Measurements from ENCODE around the gene PYROXD2.
A peak's percentile ranks its signal among the peaks of the same experiment; 100 is the strongest.

PYROXD2 gene

DNA sequence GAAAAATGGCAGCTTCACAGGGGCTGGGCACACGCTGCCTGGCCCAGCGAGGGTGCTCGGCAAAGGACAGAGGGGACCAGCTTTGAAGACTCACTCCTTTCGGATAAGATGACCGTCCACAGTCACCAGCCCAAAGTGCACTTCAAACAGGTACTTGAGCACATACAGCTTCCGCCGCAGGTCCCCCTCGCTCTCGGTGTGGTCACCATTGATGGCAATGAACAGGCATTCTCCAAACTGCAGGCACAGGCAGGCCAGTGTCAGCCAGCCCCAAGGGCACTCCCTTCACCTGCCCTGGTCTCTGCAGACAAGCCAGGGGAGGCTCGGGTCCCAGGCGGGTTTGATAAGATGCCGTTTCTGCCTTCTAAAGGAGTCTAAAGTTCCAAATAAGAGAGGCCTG lies 20.2 kb upstream of the PYROXD2 start:
- DNase-seq (ENCODE audit: low read depth in 1 of 2, low spot score in 1 of 2): no peak

DNA sequence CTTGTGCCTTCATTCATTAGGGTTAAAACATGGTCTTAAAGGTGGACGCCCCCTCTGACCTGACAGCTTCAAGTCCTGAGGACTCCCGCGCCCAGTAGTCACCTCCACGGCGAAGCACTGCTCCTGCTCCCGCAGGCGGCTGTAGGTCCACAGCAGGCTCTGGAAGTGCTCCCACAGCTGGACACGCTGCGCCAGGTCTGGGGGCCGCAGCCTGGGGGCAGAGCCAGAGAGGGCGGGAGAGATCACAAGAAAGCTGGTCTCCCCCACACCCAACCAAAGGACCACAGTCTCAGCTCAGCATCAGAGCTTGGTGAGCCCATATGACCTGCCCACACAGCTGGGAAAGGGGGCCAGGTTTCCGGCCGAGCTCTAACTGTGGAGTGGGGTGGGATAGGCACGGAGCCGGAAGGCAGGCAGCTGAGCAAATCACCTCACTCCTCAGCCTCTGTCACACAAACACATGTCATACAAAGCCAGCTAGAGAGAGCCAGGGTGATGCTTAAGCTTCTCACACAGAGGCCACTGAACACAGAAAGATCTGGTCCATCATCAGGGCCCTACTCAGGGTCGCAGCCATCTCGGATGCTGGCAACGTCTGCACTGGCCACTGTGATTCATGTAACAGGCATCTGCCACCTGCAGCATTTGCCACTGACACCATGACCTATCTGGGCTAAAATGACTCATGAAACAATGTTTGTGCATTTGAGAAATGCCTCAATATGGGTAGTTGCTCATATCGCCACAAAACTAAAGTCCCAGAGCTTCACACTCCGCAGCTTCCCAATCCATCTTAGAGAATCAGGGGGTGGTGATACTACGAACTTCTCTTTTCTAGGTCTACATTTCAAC lies 19.1 kb upstream of the PYROXD2 start:
- no peak for DNase-seq (ENCODE audit: low read depth in 1 of 2, low spot score in 1 of 2)

DNA sequence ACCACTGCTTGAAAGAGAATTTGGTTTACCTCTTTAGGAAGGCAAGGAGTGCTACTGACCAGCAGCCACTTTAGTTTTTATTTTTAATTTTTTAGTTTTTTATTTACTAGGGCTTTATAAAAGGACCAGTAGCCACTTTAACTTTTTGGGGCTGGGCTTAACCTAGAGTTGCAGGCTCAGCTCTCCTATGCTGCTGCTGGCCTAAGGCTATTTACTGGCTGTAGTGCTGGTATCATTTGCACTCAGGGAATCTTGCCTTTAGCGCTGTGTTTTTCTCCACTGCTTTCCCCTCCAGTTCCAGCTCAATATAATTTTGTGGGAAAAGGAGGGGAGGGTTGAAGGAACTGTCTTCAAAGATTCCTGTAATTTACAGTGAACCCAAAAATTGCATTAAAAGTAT lies 18.4 kb upstream of the PYROXD2 start:
- no peak for DNase-seq (ENCODE audit: low read depth in 1 of 2, low spot score in 1 of 2)

DNA sequence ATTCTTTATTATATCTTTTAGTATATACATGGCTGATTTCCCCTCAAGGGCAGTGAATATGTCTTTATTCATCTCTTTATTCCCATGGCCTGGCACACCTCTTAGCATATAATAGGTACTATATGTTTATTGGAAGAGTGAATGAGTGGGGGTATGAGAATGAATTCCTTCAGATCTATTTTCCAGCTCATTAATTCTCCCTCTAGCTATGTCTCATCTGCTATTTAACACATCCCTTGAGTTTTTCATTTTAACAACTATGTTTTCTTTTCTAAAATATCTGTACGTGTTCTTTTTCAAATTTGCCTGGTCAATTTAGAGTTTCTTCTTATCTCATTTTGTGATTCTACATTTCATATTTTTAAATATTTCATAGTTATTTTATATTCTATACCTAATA lies 17.3 kb upstream of the PYROXD2 start:
- DNase-seq (ENCODE audit: low read depth in 1 of 2, low spot score in 1 of 2): no peak

DNA sequence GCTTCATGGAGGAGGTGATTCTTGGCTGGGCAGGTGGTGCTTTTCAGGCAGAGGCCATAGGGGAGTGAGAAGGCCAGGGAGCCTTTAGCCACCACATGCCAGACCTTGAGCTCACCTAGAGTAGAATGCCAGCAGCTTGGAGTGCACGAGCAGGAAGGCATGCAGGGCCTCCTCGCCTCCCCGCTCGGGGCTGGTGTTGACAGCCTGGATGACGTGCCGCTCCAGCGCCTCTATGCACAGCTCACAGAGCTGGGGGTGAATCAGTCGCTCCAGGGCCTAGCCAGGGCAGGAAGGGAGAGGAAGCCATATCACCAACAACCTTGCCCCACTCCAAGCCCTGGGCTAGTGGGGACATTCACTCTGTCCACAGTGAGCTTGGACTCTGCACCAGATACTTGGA lies 16.0 kb upstream of the PYROXD2 start:
- no peak for DNase-seq (ENCODE audit: low read depth in 1 of 2, low spot score in 1 of 2)

DNA sequence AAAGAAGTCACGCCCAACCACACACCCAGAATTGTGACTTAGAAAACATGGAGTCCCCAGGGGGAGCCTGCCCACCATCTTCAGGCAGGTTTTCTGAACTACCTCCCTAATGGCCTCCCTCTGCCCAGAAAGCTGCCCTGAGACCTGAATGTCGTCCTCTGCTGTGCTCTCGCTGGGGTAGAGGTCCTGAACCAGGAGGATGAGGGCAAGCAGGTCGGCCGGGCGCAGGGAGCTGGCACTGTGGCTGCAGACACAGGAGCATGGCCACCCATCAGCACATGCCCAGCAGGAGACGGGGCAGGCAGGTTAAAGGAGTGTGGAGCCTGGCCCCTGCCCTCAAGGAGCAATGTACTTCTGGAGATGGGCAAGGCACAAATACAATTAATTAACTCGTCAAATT lies 15.4 kb upstream of the PYROXD2 start:
- no peak for DNase-seq (ENCODE audit: low read depth in 1 of 2, low spot score in 1 of 2)

DNA sequence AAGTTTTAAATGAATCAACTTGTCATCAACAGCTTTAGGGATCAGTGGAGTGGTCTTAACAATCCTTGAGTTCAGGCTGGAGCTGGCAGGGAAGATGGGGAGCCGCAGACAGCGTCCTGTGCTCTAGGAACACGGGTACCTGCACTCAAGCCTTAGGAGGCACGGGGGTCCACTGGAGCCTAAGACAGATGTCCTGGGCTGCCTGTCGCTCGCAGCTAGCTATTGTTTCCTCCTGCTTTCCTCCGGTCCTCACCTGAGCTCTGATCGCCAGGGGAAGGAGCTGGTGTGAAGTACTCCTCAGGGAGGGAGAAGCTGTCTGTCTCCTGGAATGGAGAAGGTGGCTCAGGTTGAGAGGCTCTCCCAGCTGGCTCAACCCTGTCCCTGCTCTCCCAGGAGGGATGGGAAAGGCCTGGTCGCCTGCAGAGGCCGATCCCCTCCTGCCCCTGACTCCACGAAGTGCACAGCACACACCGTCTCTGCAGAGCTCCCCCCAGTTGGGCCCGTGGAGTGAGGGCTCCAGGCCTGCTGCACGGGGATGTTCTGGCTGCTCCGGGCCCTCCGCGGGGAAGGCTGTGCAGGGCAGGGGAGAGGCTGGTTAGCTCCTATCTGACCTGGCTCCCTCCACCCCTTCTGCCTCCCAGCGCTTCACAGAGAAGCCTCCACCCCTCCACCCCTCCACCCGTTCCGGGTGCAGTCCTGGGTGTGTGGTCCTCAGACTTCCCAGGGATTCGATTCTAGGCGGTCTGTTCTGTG lies 14.5 kb upstream of the PYROXD2 start:
- no peak for DNase-seq (ENCODE audit: low read depth in 1 of 2, low spot score in 1 of 2)

DNA sequence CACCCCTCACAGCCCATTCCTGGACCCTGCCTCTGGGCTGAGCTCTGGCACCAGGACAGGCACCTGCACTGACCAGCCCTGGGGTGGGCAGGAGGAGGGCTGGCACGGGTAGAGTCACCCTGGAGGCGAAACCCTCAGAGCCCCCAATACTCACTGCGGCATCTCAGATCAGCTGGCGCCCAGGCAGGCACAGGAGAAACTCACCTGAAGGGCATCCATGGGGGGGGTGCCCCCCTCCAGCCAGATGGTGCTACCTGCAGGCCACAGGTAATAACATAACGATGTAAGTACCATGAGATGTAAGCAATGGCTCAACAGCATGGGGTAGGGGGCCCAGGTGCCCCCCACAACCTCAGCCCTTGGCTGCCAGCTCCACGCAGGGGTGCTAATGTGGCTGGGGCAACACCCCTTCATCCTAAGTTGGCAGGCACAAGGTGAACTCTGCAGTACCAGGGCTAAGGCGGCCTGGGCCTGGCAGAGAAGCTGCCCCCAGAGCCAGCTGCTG lies 12.1 kb upstream of the PYROXD2 start:
- DNase-seq (ENCODE audit: low read depth in 1 of 2, low spot score in 1 of 2): no peak

DNA sequence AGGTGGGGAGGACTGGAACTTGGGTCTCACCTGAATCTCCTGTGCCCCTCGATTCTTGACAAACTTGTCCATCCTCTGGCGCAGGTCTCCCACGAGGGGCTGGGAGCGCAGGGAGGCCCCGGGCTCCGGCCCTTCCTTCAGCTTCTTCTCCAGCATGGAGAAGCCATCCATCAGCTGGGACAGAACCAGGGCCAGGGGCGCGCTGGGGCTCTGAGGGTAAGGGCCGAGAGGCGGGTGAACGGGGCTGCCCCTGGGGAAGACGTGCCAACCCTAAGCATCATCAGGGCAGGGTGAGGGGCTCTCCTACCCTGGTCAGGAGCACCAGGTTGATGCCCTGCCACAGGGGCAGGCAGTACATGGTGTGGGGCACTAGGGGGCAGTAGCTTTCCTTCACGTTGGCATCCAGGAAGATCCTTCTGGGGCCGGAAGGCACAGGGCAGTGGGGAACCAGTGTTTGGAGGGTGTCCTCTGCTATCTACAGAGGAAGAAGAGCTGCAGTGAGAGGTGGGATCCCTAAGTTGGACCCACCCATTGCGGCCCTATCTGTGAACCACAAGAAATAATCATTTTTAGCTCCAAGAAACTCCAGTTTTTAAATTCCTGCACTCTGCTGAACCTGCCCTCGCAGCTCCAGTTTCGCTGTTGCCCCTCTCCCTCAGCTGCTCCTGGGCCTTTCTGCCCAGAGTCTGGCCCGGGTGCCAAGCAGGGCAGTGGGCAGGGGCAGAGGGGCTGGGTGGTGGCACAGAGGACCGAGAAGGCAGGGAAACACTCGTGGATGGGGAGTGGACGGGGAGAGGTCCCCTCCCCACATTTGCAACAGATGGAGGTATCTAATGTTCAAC lies 10.8 kb upstream of the PYROXD2 start:
- DNase-seq (ENCODE audit: low read depth in 1 of 2, low spot score in 1 of 2): peak in 1 of 2 donors; percentile 16

DNA sequence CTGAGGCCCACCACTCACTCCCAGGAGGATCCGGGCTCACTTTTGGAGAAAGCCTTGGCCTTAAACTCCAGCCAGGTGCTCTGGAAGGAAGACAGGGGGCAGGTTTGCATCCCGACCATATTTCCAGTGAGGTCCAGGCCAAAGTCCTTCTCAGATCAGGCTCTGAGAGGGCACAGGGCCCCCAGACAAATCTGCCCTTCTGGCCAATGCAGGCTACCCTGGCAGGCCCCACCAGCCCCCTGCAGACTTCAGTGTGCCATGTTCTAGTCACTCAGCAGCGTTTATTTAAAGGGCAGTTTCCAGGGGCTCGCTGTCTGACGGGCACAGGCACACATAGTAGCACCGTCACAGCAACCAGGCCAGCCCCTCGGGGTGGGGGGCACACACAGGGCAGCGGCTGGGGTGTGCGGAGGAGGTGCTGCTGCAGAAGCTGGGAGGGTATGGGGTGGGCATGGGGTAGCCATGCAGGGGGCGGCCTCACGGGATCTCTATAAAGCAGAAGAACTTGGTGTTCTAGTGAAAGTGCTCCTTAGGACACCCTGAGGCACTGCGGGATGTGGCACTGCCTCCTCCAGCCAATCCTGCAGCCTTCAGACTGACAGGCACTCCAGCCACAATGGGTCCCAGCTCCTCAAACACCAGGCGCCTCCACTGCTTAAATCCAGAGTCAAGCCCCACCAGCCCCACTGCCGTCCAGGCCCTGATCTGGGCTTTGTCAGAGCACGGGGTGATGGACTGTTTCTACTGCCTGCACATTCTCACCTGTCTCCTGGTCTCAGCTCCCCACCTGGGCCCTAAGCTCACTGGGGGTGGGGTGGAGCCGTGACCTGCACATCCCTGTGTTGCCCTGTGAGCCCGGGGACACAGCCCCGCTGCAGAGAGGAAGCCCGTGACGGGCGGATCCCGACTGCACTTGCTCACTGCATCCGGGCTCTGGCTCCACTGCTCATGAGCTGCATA lies 9.6 kb upstream of the PYROXD2 start:
- no peak for DNase-seq (ENCODE audit: low read depth in 1 of 2, low spot score in 1 of 2)

DNA sequence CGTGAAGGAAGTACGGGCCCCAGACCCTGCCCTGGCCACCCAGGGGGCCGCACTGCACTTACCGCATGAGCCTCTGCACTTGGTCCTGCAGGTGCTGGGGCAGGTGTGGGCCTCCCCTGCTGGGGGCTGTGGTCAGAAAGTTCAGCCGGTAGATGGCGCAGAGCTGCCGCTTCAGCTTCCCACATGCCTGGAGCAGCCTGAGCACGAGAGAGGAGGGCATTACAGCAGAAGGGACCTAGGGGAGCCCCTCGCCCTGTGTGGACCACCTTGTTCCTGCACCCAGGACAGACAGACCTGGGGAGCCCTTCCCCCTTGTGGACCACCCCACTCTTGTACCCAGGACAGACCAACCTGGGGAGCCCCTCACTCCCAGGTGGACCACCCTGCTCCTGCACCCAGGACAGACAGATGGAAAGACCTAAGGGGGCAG lies 8.7 kb upstream of the PYROXD2 start:
- DNase-seq (ENCODE audit: low read depth in 1 of 2, low spot score in 1 of 2): no peak

DNA sequence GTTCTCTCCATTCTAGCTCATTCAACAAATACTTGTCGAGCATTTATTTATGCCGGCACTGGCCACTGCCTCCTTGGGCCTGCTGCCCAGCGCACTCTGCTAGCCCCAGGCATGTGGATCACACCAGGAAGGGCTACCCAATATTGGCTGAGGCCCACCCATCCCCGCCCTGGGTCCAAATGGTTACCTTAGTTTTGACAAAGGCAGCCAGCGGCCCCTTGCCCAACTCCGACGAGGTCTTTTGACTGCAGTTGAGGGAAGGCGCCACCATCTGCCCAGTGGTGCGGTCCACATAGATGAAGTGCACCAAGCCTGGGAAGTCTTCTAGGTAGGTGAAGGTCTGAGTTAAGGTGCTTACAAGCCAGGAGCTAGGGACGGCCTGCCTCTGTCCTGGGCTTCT lies 7.2 kb upstream of the PYROXD2 start:
- DNase-seq (ENCODE audit: low read depth in 1 of 2, low spot score in 1 of 2): no peak

DNA sequence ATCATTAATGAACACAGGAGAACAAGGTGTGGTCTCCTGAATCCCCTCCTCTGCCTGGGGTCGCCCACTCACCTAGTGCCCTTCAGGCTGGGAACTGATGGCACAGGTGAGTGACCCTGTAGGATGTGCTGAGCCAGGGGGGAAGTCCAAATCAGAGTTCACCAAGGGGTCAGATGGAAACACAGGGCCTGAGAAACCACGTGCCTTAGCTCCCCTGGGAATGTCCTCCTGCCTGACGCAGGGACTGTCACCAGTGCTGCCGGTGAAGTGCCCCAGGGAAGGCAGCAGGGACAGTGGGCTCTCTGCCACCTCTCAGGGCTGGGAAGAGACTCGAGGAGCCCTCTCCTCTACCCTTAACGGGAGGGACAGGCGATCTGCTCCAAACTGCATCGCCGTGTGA lies 5.8 kb upstream of the PYROXD2 start:
- no peak for DNase-seq (ENCODE audit: low read depth in 1 of 2, low spot score in 1 of 2)

DNA sequence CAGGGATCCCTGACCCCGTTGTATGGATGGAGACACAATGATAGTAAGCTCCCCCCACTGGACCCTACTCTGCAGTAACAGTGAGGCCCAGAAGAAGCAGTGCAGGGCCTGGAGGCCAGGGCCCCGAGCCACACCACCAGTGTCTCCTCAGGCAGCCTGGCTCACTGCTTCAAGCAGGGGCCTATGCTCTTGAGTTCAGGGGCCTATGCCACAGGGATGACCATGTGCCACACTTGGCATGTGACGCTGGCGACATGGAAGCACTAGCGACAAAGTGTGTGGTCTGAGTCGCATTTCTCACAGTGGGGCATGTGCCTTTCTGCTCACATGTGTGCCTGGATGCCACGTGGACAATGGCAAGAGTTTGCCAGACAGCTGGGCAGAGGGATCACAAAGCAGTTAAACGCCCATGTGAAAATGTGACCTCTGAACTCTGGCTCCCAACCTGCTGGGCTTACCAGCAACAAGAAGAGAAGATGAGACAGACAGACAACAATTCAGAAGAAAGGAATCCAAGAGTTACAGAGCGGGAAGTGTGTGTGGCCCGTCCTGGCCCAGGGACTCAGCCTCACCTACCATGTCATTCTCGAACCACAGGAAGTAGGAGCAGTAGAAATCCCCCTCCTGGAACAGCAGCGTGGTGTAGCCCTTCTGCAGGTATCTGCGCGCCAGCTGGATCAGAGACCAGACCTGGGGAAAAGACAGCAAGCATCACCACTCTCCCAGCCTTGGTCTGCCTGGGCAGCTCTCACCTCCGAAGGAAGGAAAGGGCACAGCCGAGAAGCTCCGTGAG lies 4.7 kb upstream of the PYROXD2 start:
- no peak for DNase-seq (ENCODE audit: low read depth in 1 of 2, low spot score in 1 of 2)

DNA sequence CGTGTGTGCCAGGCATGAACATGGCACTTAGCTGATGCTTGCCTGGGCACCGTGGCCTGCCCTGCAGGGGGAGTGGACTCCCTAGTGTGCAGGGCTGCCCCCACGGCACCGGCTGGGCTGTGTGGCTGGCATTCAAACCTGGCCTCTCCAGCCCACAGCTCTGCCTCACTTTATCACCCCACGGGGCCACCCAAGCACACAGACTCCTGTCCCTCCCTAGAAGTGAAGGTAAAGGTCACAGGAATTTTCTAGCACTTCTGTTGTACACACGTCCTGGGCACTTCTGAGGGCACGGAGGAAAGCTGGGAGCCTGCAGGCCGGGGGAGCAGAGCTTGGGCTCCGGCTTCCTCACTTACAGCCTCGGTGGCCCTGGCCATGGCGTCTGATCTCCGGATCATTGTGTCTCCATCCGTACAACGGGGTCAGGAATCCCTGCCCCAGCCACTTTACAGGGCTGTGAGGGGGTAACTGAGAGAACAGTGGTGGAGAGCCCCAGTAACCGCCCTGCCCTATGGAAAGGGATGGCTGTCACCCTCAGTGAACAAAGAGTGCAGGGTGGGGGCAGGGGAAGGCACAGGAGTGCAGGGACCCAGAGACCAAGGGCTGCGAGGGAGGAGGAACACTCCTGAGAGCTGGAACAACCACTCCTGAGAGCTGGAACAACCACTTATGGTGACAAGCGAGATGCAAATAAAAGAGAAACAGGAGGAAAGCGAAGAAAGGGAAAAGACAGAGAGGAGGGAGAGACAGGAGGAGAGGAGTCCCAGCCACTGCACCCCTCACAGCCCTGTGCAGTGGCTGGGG lies 3.9 kb upstream of the PYROXD2 start:
- no peak for DNase-seq (ENCODE audit: low read depth in 1 of 2, low spot score in 1 of 2)

DNA sequence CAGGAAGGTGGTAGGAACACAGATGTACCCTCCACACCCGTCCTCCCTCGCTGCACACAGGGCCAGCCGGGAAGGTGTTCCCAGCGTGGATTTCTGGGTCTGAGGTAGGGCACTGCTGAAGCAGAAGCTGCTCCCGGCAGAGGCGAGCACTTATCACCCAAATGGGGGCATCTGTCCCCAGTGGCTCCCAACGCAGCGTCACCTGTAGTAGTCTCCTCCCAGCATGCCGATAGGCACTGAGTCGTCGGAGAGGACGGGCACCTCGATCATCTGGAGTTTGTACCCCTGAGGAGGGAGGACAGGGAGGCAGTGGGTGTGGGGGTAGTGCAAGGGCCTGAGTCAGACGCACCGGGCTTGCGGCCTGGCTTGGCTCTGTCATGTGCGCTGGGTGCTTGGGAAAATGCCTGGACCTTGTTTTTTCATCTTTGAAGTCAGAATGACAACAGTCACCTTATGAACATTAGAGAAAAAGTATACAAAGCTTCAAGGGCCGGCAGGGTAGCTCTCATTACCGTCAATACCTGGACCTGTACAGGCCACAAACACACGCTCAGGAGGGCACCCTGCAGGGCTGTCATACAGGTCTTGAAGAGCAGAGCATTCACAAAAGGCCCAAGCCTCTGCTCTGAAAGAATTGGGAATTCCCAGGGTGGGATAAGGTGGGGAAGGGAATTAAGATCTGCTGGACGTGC lies 3.1 kb upstream of the PYROXD2 start:
- no peak for DNase-seq (ENCODE audit: low read depth in 1 of 2, low spot score in 1 of 2)

DNA sequence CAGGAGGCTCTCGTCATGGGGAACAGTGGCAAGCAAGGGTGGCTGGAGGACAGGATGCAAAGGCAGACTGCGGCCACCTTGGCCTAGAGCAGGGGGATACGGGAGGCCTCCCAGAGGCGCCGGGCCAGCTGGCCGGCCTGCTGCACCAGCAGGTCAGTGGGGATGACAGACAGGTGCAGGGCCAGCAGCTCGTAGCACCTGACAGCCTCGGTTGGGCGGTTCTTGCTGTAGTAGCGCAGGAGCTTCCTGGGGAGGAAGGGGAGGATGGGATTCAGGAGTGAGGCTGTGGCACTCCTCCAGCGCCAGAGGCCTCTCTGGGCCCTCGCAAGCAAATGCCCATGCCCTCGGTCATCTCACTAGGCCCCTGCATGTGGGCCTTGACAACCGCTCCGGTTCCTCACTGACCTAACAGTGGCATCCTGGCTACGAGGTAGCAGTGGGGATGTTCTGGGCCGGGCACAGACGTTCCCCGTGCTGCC lies 2.5 kb upstream of the PYROXD2 start:
- DNase-seq (ENCODE audit: low read depth in 1 of 2, low spot score in 1 of 2): no peak

All from stimulated activated CD4-positive, alpha-beta T cell treated with anti-CD3 and anti-CD28 coated beads, Interleukin-15, amount 100 ng/mL, for 1 hour (primary cell).